GM18520 (cell line): ENCODE measurements around the gene CRKL.
"Not testable (repeated sequence)": the region's sequence is repeated elsewhere in the genome, so short reads cannot be mapped to it uniquely, and the experiment has no call there.

Experiments used
- ATAC-seq: cut with Tn5 transposase; IDR thresholded peaks from one replicate; pipeline ENCODE4 v1.9.1; 2021; ENCODE audit not compliant: unreplicated experiment

CRKL gene

DNA sequence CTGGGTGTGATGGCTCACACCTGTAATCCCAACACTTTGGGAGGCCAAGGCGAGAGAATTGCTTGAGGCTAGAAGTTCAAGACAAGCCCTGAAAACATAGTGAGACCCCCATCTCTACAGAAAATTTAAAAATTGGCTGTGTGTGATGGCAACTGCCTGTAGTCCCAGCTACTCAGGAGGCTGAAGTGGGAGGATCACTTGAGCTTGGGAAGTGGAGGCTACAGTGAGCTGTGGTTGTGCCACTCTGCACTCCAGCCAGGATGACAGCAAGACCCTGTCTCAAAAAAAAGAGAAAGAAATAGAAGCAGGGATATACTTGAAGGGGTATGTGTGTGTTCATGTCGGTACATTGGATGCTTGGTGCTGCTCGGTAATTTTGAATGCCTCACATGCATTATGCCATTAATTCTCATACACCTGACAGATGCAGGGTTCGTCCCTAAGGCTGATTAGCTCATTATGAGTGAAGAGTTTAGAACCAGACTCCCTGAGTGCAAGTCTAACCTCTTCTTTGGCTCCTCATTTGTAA is 14.0 kb downstream of the CRKL start:
- no peak for ATAC-seq

DNA sequence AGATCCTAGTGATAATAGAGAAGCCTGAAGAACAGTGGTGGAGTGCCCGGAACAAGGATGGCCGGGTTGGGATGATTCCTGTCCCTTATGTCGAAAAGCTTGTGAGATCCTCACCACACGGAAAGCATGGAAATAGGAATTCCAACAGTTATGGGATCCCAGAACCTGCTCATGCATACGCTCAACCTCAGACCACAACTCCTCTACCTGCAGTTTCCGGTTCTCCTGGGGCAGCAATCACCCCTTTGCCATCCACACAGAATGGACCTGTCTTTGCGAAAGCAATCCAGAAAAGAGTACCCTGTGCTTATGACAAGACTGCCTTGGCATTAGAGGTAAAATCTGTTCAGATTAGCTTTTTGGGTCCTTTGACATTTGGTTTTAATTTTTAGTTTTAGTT is 16.7 kb downstream of the CRKL start:
- ATAC-seq, result no peak

DNA sequence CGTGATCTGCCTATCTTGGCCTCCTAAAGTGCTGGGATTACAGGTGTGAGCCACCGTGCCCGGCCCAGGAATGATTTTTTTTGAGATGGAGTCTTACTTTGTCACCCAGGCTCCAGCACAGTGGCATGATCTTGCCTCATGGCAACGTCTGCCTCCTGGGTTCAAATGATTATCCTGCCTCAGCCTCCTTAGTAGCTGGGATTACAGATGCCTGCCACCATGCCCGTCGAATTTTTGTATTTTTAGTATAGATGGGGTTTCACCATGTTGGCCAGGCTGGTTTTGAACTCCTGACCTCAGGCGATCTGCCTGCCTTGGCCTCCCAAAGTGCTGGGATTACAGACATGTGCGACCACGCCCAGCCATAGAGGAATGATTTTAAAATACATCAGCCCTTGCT is 17.8 kb downstream of the CRKL start:
- not testable (repeated sequence) for ATAC-seq

DNA sequence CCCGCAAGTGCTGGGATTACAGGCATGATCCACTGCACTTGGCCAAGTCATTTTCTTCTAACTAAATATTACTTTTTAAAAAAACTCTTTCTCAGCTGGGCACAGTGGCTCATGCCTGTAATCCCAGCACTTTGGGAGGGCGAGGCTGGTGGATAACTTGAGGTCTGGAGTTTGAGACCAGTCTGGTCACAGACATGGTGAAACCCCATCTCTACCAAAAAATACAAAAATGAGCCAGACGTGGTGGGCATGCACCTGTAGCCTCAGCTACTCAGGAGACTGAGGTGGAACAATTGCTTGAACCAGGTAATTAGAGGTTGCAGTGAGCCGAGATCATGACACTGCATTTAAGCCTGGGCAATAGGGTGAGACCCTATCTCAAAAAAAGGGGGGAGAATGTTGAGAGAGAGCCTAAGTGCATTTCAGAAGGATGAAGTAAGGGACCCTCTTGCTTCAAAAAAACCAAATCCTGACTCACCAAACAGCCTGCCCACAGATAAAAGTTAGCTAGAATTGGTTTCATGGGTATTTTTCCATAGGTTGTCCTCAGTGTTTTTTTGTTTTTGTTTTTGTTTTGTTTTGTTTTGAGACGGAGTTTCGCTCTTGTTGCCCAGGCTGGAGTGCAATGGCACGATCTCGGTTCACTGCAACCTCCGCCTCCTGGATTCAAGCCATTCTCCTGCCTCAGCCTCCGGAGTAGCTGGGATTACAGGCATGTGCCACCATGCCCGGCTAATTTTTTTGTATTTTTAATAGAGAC is 18.8 kb downstream of the CRKL start:
- ATAC-seq, result not testable (repeated sequence)

DNA sequence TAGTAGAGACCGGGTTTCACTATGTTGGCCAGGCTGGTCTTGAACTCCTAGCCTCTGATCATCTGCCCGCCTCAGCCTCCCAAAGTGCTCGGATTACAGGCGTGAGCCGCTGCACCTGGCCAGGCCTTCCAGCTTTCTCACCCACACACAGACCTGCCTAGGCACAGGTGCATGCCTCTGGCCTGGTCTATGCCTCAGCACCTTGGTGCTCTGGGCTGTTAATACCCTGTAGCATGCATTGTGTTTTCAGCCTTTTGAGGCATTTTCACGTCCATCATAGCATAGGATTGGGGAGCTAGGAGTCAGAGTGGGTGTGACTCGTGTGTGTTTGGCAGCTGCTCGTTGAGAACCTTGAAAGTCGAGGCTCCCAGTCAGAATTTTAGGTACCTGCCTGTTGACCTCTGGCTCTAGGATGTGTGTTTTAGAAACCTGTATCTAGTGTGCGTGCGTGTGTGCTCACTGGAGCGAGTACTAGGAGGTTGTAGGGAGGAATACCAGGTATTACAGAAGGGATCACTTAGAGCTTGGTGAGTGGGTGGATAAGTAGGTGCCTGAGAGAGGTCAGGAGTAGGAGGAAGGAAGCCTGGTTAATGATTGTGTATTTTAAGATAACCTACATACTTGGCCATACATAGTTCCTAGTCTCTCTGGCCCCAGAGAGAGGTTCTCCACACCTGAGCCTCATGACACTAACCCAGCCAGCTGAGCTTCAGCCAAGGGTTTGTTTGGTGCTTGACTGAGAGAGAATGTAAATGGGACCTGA is 20.0 kb downstream of the CRKL start:
- no peak for ATAC-seq

DNA sequence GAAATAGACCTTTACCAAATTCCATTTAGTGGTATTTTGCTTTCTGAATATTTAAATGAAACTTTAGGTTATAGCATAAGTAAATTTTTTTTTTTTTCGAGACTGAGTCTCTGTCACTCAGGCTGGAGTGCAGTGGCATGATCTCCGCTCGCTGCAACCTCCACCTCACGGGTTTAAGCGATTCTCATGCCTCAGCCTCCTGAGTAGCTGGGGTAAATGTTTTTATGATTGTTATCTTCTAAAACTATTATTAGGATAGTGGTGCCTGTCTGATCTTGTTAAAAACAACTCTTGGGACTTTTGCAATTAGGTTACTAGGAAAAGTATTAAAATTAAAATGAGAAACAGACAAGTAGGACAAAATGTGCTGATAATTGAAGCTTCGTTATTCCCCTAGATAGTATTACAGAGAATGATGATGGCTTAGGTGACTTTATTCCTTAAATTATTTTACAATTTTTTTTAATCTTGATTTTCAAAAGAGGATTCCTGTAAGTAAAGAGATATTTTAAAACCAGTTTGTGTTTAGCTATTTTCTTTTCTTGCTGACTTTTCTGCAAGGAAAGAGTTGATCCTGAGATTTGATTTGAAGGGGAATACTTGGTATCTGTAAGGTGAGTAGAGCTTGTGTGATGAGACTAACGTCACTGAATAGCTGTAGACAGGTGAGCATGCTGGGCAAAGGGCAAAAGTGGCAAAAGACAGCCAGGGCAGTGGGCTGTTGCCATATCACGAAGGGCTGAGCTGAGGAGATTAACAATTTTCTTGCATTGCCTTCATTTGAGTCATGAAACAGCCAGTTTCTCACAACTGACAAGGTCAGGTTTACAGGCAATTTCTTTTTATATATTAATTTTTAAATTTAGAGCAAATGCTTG is 20.8 kb downstream of the CRKL start:
- ATAC-seq, result no peak

DNA sequence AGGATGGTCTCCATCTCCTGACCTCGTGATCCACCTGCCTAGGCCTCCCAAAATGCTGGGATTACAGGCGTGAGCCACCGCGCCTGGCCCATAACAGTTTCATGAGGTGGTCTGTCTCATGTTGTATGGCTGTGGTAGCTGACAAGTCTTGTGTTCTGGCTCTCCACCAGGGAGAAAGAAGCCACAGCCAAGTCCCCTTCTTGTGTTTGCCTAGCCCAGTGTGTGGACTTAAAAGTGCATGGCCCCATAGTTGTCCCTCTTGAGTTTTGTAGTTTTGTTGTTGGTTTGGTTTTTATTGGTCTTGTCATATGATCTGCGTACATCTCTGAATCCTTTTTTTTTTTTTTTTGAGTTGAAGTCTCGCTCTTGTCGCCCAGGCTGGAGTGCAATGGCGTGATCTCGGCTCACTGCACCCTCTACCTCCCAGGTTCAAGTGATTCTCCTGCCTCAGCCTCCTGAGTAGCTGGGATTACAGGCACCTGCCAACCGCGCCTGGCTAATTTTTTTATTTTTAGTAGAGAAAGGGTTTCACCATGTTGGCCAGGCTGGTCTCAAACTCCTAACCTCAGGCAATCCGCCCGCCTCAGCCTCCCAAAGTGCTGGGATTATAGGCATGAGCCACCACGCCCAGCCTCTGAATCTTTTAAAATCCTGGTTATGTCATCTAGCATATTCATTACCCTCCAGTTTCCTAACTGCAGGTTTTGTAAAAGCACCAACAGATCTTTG is 22.4 kb downstream of the CRKL start:
- not testable (repeated sequence) for ATAC-seq

DNA sequence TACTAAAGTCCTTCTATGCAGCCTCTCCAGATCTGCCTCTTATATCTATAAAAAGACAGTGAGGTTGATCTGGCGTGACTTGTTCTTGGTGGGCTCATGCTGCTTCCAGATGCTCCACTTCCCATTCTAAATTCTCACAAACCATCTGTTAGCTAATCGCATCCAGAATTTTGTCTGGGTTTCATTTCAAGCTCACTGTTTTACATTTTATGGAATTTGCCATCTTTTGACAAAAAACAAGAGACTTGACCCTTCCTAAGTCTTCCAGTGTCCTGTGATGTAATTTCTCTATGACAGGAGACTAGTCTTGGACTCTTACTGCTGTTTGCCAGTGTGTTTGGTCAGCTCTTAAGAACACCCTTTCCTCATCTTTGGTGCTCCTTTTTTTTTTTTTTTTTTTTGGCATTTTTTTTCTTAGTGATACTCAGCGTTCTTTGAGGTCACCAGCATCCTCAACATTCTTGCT is 23.0 kb downstream of the CRKL start:
- ATAC-seq, result no peak

DNA sequence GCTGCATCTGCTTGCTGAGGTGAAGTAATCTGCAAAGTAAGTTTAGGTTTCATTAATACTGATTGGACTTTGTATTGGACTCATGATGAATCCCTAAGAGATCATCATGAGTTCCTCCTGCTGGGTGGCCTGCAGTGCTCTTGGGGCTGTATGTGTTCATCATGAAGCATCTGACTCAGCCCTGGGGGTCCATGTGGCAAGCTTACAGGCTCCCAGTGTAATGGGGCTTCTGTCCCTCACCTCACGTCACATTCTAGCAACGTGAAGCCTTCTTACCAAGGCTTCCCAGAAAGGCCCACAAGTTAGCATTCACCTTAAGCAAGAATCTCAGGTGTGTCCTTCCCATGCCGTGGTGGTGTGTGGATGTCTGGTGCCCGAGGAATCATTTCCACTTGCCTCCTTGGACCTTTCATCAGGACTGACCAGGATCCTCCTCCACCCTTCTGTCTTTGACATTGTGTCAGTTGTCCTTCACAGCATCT is 23.7 kb downstream of the CRKL start:
- ATAC-seq, result no peak

DNA sequence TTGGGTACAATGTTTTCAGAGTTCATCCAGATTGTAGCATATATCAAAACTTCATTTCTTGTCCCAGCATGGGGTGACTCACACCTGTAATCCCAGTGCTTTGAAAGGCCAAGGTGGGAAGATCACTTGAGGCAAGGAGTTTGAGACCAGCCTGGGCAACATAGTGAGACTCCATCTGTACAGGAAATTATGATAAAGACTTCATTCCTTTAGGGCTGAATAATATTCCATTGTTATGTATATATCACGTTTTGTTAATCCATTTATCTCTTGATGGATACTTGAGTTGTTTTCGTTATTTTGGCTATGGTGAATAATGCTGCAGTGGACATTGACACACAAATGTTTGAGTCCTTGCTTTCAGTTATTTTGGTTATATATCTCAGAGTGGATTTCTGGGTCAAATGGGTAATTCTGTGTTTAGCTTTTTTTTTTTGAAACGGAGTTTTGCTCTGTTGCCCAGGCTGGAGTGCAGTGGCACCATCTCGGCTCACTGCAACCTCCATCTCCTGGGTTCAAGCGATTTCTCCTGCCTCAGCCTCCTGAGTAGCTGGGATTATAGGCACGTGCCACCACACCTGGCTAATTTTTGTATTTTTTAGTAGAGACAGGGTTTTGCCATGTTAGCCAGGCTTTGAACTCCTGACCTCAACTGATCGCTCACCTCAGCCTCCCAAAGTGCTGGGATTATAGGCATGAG is 25.1 kb downstream of the CRKL start:
- ATAC-seq, result not testable (repeated sequence)

DNA sequence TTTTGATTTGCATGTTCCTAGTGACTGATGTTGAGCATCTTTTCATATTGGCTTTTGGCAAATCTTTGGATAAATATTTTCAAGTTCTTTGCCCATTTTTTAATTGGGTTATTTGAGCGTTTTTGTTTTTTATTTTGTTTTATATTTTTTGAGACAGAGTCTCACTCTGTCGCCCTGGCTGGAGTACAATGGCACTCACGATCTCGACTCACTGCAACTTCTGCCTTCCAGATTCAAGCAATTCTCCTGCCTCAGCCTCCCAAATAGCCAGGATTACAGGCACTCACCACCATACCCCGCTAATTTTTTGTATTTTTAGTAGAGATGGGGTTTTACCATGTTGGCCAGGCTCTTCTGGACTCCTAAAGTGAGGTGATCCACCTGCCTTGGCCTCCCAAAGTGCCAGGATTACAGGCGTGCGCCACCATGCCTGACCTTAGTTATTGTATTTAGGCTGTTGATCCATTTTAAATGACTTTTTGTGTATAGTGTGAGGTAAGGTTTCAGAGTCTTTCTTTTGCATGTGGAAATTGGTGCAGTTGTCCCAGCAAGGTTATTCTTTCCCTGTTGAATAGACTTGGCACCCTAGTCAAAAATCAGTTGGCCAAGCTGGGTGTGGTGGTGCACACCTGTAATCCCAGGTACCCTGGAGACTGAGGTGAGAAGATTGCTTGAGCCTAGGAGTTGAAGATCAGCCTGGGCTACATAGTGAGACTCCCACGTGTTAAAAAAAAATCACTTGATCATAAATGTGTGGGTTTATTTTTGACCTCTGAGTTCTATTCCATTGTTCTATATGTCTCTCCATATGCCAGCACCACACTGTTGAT is 26.1 kb downstream of the CRKL start:
- ATAC-seq, result no peak

DNA sequence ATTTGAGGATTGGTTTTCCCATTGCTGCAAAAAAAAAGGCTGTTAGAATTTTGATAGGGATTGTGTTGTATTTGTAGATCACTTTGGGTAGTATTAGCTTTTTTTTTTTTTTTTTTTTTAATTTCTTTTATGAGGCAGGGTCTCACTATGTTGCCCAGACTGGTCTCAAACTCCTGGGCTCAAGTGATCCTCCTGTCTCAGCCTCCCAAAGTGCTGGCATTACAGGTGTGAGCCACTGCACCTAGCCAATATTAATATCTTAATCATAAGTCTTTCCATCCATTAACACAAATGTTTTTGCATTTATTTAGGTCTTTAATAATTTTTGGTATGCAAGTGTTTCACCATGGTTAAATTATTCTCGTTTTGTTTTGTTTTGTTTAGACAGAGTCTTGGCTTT is 26.8 kb downstream of the CRKL start:
- ATAC-seq, result no peak

DNA sequence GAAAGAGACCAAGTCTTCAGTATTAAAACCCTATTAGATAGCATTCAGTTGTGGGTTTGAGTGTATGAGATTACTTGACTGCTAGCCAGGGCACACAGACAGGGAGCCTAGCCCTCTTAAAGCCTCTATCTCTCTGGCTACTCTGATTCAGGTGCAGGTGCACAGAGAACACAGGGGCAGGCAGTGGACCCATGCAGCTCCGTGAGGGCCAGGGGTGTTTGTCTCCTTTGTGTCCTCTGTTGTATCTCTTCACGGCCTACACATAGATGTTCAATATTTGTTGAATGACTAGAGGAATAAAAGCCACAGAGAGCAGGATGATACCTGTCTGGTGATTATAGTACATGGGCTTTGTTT is 28.3 kb downstream of the CRKL start:
- ATAC-seq, result no peak

DNA sequence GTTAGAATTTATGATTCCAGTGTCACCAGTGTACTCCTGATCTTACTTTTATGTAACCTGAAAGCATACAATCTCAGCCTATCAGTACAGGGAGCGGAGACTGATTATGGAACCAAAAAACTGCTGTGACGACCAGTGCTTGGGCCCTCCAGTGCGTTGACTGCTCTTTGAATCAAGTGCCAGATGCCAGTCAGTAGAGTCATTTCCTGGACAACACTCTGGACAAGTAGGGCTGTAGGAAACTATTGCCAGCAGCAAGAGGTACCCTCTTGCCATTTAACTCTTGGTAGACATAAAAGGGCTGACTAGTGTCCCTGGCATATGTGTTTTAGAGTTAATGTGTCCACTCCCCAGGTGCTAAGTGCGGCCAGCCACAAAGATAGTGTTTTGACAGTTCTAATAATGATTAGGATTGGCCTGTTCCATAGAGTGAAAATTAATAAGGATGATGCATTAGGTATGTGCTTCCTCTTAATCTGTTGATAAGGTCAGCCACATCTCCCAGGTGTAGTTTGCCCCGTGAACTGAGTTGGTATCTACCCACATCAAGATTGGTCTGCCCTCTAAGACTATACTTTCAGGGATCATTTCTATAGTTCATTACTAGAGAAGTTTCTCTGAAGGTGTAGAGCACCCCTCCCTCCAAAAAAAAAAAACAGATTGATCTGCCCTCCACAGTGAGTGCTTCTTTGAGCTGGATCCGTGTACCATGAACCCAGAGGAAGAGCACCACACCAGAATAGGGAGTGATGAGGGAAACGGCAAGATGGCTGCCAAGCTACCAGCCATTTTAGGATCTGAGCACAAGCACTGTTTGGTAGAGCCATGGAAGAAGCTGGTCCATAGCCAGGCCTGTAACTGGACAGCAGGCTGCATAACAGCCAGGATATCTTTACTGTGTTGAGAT is 29.1 kb downstream of the CRKL start:
- ATAC-seq, result no peak

DNA sequence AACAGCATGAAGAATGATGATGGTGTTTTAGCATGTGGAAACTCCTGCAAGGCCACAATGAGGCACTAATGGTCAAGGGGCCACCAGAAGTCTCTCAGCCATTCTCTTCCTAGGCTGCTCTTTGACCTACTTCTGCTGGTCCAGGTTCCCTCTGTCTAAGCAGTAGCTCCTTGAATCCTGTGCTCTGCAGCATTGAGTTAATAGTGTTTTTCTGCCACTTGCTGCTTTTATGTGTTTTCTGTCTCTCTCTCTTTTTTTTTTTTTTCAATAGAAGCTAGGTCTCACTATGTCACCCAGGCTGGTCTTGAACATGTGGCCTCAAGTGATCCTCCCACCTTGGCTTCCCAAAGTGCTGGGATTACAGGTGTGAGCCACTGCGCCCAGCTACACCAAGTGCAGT is 29.8 kb downstream of the CRKL start:
- no peak for ATAC-seq

DNA sequence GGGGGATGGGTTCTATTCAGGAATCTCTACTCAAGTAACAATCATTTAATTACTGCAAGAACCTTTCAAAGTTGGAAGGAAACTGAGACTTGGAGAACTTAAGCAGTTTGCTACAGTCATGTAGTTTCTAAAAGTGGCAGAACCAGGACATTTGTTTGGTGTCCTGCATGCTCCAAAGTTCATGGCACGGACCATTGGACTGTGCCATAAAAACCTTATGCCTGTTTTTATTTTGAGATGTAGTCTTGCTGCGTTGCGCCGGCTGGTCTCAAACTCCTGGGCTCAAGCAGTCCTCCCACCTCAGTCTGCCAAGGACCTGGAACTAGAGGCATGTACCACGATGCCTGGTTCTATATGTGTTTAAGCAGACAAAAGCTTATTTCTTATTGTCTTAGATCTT is 31.2 kb downstream of the CRKL start:
- ATAC-seq, result no peak

DNA sequence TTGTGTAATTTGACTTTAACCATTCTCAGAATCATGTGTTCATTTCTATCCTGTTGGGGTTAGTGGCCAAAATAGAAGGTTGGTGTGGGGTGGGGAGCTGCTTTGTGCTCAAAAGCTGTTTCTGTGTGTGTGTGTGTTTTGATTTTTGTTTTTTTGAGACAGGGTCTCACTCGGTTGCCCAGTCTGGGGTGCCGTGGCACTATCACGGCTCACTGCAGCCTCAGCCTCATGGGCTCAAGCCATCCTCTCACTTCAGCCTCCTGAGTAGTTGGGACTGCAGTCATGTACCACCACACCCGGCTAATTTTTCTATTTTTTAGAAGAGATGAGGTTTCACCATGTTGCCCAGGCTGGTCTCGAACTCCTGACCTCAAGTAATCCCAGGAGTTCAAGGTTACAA is 31.8 kb downstream of the CRKL start:
- no peak for ATAC-seq

DNA sequence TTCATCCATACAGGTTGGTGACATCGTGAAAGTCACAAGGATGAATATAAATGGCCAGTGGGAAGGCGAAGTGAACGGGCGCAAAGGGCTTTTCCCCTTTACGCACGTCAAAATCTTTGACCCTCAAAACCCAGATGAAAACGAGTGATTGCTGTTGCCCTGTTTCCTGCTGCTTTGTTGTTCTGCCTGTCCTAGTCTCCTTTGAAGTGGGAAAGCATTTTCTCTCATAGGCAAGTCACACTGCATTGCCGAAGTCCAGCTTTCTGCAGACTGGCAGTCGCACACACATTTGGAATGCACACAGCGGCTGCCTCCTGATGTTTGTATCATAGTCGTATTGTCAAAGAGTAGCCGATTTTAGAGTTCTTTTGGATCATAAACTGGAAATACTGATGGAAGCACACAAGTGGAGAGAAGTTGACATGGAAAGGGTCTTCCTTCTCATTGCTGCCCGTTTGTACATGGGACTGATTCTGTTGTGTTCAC is 32.5 kb downstream of the CRKL start:
- no peak for ATAC-seq
